GM18508 (cell line): ENCODE measurements around the gene PPOX.

Source experiments
- ATAC-seq: cut with Tn5 transposase; IDR thresholded peaks from one replicate; pipeline ENCODE4 v1.9.1; 2021; ENCODE audit warnings: moderate number of reproducible peaks; ENCODE audit not compliant: insufficient read depth, unreplicated experiment

The PPOX gene

DNA sequence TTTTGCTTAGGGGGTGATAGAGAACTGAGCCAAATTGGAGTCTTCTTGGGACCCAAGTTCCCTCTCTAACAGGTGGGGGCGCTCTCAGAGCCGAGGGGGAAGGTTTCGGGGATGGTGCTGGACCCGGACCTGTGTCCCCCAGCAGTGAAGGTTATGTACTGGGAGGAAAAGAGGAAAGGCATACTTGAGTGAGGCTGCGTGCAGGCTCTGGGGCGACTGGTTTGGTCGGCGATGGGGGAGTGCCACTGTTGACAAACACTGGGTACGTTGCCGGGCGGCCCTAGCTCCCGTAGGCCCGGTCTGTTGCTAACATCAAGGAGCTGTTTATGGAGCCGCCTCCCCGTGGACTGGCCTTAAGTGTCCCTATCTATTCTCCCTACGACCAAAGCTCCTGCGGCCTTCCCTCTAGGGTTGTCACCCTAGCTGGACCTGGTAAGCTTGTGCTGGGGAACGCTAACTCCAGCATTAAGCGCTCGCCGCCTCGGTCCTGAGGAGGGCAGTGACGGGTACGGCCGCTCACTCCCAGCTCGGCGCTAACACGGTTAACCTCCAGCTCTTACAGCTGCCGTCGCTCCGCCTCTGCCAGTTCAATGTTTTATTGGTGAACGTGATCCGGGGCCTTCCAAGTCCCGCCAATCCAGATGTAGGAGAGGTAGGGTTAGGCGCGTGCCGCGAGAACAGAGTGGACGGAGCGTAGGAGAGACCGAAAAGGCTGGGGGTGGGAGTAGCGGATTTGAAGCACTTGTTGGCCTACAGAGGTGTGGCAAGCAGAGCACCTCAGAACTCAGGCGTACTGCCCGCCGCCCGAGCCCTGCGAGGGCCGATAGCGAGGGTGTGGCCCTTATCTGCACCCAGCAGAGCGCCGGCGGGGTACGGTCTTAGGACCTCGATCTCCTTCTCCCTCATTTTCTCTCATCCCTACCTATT, at the start of gene PPOX:
Gene PPOX, plus strand, starts transcription at position 685 of the 927 bp plus-strand sequence. CDS start 422 bp downstream, outside the sequence.
- peak; percentile 84 for ATAC-seq

DNA sequence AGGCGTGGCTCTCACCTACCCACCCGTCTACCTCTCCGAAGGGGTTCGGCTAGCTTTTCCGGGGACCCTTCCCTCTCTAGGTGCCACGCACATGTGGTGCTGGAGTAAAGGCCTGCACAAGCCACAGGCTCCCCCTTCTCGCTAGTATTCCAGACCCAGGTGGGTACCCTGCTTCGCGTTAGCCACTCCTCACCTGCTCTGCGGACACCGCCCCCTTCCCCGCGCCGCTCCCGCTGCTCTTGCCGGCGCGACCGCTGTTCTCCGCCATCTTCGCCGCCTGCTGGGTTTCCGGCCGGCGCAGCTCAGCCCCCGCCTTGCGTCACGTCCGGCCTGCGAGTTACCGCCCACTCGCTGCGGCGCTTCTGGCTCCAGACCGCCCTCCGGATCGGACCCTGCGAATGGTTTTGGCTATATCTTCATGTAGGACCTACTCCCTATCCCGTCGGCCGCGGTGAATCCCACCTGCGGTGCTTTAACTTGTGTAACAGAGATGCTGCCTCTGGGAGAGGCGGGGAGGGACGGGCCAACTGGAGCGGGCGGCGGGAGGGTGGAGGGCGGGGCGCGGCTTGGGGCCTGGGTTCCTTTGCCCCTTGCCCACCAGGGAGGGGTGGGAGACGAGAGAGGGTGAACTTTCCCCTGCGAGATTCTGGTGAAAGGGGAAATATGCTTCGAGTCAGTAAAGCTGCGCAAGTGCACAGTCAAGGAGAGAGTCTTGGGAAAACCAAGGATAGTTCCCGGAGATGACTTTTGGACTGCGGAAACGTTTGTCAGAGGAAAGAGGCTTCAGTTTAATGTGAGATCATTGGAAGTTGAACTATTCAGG, 48.3 kb upstream of the PPOX start, which contains the start of the genes NIT1 and PFDN2:
Gene NIT1, plus strand, starts transcription at position 347 of the 823 bp plus-strand sequence. Its CDS starts 72 bp downstream, at position 419.
Gene PFDN2, minus strand, starts transcription at position 279 of the 823 bp plus-strand sequence. Its CDS starts 11 bp downstream, at position 268.
- no peak for ATAC-seq

DNA sequence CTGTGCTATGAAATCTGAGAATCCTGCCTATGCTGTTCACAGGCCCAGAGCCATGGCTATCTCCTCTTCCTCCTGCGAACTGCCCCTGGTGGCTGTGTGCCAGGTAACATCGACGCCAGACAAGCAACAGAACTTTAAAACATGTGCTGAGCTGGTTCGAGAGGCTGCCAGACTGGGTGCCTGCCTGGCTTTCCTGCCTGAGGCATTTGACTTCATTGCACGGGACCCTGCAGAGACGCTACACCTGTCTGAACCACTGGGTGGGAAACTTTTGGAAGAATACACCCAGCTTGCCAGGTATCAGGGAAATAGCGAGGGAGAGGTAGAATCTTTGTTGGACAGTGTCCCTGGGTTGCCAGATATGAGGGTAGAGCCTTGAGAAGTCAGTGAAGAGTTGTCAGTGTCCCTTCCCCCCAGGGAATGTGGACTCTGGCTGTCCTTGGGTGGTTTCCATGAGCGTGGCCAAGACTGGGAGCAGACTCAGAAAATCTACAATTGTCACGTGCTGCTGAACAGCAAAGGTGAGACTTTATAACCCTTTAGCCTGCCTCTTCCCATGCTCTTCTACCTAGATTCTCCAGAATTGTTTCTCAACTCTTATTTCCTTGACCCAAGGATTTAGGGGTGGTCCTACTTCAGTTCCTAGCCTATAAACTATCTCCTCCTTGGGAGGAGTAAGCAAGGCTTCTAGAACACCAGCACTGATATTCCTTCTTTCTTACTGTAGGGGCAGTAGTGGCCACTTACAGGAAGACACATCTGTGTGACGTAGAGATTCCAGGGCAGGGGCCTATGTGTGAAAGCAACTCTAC, 46.9 kb upstream of the PPOX start:
- no peak for ATAC-seq

DNA sequence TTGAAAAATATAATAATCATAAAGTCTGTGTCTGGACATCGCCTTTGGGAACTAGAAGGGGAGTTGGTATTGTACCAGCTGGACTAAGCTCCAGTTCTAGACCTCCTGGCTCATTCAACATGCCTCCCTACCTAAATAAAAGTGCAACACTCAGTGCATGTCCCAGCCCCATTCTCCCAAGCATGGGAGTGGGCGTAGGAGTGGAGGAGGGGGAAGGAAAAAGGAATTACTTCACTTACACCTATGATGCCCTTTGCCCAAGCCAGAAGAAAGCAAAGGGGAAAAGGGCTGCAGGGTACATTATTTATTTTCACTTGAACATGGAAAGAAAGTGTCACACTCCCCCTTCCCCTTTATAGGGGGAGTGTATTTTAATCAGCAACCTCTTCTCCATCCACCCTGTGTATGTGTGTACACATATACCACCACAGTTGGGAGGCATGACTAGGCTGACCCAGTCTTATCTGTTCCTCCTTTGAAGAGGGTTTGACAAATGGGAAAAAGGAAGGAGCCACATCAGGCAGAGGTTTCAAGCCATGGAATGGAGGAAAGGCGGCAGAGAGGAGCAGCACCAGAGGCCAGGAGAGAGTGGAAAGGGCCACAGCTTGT, 45.1 kb upstream of the PPOX start:
- no peak for ATAC-seq

DNA sequence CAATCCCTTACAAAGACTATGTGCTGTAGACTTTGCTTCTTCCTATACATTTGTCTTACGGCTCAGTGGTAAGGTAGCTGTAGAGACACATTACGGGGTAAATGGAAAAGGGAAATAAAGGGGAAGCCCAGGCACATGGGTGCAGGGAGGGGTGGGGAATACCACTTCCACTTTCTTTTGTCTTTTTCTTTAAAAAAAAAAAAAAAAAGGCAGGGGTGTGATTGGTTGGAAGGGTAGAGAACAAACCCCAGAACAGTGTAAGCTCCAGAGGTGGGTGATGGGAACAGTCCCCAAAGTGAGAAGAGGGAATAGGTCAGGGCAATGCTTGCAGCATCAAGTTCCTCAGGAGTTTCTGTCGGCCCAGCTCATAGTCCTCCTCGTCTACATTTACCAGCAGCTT, 44.4 kb upstream of the PPOX start:
- no peak for ATAC-seq

DNA sequence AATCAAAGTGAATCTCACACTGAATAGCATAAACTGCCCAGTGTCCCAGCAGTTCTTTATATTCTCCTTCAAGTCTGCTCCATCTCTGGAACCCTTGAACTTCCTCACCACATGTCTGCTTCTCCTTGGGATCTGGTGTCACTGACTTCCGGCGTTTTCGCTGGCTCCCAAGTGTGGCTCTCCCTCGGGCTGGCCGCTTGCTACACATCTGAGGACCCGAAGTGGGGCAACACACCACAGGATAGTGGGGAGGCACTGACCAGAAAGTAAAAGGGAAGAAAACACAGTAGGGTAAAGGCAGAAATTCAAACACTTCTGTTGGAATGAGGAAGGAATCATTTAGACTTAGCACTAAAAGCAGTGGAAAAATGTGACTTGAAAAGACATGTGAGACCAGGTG, 43.3 kb upstream of the PPOX start:
- no peak for ATAC-seq

DNA sequence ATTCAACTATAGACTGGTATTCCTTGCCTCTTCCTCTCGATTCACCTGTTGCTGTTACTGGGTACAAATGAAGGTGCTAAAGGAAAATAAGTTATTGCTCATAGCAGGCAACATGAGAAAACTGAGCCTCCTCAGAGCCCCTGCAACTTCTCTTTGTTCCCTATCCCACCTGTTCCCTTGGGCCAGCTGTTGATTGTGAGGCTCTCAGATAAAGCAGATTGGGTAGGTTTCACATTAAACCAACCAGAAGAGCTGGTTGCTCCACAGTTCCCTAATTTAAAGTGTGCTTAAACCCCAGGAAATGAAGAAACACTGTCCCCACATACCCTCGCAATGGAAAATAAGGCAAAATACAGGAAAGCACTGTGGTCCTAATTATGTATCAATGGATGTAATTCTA, 38.6 kb upstream of the PPOX start:
- ATAC-seq: no peak

DNA sequence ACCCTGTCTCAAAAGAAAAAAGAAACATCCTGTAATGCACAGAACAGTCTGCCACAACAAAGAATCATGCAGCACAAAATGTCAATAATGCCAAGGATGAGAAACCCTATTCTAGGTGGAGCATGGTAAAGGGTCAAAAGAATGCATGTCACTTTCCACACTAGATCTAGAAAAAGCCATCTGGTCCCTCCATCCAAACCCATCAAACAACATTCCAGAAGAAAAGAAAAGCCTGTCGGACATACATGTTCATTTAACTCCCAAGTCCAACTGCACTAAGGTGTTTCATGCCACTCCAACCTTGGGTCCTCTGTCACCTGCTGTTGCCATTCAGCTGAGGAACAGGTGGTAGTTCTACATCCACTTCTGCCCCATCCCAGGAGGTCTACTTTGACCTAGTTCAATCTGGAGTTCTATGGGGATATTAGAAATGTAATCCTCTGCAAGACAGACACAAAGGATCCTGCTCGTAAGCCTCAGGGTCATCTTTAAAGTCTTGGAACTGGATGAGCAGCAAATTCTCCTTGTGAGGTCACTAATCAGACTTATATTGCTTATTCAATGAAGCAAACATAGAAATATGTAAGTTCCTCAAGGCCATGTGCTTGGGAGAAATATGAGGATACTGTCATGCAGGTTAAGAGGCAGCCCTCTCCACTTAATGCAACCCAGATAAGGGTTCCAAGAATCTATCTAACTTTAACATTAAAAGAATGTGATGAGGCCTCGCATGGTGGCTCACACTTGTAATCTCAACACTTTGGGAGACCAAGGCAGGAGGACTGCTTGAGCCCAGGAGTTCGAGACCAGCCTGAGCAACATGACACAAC, 37.4 kb upstream of the PPOX start:
- ATAC-seq: no peak

DNA sequence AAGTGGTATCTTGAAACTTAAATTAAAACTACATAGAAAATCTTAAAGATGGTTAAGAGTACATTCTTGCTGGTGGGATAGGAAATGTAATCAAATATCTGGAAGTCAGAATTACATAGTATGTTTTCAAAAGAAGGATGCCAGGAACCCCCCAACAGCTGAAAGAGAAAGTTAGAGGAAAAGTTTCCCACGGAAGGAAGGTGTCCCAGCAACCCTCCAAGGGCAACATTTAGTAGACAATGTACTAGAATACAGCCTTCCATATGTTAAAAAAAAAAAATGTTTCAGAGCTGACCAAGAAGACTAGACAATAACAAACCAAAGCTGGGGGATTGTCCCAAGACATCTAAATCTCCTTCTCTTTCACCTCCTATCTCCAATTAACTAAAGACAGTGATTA, 36.0 kb upstream of the PPOX start:
- no peak for ATAC-seq

DNA sequence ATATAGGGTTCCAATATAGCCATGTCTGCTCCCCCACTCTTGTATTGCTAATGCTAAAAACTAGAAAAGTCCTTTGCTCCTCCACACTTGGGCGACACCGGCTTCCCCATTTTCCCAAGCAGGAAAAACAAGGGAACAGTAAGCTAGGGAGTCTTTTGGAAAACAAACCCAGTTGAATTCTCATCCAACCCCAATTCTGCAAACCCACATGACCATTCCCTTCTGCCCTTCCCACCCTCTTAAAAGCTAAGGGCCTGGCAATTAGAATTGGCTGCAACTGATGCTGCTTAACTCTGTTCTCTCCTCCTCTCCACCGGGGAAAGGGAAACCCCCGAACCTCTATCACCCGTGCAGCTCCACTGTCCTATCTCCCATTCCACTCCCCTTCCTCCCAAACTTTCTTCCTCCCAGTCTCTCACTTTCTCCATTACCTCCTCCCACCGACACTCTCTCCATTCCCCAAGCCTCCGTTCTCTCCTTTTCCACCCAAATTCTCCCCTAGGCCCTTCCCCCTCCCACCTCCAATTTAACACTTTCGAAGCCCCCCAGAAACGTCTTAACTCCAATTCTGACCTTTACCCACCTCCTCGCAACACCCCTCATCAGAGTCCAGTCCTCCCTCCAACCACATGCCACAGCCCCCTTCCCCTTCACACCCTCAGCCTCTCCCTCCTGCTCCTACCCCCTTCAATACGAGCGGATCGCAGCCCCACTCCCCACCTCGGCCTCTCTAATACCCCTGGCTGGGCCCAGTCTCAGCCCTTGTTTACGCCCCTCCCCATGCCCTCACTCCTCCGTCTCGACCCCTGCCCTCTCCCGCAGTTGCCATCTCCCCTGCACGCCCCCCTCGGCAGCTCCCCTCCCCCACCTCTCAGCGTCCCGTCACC, 34.5 kb upstream of the PPOX start:
- no peak for ATAC-seq

DNA sequence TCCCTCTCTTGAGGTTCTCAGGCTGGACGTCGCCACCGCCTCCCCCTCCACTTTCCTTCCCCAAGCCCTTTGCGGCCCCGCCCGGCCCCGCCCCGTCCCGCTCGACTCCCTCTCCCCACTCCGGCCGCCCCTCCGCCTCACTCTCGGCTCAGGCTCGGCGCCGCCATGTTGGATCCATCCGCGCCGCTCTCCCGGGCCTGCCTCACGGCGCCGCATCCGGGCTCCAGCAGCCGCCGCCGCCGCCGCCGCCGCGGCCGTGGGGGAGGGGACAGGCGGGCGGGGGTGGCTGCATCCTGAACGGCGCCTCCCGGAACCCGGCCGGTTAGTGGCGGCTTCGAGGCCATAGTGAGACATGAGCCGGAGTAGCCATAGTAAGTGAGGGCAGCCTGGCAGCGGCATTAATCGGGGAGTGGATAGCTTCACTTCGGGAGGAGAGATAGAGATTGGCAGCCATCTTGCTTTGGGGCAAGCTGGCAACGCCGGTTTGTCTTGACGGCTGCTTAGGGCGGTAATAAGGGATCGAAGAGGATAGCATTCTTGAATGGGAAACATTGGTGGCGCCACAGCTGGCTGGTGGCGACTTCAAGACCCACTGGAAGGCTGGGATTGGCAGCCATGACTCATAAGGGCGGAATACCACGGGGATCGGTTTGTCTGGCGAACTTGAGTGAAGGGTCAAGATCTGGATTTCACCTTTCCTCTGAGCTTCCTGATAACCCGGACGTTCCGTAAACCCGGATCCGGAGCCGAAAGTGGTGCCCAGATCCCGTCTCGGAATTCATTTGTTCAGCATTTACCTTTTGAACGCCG, 33.6 kb upstream of the PPOX start, which contains the start of gene DEDD:
Gene DEDD, minus strand, starts transcription at position 258 of the 810 bp plus-strand sequence. CDS start 8,205 bp downstream, outside the sequence.
- peak; percentile 91 for ATAC-seq

DNA sequence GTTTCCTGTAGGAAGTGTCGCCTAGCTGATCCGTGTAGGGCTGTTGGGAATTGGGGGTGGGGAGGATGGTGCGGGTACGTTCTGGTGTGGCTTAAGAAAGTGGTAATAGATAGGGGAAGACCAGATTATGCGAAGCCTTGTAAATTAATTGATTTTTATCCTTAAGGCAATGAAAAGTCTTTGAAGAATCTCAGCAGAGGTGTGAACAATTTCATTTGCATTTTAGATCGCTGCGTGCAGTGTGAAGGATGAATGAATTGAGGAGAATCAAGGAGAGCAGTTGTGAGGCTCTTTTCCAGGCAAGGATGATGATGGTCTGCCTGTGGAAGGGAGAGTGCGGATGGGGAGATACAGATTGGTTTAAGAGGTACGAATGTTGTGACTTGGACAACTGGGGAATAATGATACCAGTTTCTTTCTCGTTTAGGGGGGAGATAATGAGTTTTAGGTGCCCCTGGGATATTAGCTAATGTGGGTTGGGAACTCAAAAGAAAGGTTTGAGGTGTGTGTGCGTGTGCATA, 32.9 kb upstream of the PPOX start:
- ATAC-seq: no peak

DNA sequence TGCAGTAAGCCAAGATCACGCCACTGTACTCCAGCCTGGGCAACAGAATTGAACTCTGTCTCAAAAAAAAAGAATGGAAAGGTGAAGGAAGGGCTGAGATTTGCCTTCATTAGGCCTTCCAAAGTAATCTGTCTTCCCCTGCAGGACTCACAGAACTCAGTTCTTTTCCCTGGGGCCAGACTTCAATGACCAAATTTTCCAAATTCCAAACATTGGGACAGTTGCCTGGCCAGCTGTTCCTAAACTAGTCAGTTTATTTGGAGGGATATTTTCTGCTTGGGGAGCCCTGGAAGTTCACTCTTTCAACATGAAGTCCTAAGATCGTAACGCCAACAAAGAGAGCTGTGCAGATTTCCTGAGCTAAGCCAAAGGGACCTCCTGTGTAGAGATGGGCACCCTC, 28.3 kb upstream of the PPOX start:
- no peak for ATAC-seq

DNA sequence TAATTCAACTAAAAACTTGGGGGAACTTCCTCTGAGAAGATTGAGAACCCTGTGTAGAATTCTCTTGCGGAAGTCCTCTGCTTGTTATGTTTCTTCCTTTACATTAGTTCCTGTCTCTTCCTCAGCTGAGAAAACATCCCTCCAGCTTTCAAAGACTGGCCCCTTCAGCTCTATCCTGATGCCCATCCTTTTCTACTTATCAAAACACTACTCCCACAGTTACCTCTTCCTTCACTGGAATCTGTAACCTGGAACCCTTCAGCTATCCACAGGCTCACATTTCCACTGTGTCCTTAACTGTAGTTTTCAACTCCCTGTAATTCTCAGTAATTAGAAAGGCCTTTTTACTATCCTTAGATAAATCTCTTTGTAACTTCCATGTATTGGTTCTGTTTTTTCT, 27.8 kb upstream of the PPOX start:
- no peak for ATAC-seq

DNA sequence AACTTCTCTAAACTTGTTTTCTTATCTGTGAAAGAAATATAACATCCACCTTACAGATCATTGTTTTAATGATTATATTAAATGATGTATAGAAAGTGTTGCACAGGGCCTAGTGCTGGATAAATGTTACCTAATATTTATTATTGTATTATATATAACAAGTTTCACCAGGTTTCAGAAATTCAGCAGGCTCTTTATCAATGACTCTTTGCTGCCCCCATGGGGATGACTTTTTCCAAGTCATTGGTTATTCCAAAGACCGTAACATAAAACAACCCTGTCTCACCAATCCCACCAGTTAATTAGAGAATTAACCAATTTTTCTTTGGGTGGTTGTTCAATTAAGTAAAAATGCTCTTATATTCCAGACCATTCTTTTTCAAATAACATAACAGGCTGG, 26.5 kb upstream of the PPOX start:
- no peak for ATAC-seq

DNA sequence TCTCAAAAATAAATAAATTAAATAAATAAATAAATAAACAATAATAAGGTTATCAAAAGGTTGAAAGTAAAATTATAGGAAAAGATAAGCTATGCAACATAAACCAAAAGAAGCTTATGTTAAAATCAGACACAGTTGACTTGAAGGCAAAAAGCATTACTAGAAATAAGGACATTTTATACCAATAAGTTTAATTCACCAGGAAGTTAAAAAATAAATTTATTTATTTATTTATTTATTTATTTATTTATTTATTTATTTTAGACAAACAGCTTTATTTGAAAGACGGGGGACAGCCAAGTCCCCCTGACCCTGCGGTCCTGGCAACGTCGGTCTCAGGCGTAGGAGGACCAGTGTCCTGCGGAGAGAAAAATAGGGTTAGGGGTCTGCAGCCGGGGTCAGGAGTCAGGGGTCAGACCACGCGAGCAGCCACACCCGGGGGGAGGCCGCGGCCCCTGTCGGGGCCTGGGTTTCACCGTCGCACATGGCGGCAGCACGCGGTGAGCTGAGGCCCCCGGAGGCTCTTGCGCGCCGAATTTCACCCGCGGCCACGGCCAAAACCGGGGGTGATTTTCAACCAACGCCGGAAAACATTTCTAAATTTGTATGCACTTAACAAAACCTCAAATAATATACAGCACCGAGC, 25.3 kb upstream of the PPOX start:
- ATAC-seq: no peak
